Body of pancreas (tissue), 4 donors: ENCODE data around the gene CRACDL.

ENCODE experiments used
- POLR2A ChIP-seq, 3 donors: fragments of 450-650 bp; IDR thresholded peaks; one replicate each; pipeline ENCODE4 v1.6.1; 2016; ENCODE audit warnings: antibody characterized with exemption in 3 of 3, mild to moderate bottlenecking in 2 of 3
- TF ChIP-seq, protein P1 (sequence below), 7 experiments: fragments of 450-650 bp in 4 of 7; fragments of 200-600 bp in 3 of 7; sonication (generic) in 3 of 7; IDR thresholded peaks; one replicate each; pipeline ENCODE4 v1.5.1; 2016 to 2019; ENCODE audit warnings: antibody characterized with exemption in 7 of 7

DNA sequence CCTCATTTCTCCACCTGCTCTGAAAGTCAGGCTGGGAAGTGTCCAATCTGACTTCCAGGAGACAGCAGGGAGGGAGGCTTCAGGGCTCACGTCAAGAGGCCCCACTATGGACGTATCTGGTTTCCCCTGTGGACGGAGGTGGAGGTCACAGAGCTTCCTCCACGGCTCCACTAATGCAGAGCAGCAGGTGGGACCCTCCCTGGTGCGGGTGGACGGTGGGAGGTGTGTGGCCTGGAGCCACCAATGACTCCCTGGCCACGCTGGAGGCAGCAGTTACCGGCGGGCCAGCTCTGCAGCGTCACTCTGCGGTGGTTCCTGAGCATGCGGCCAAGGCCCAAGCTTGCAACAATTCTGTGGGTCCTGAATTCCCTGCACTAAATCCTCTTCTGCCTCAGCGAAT is 9.0 kb downstream of the CRACDL start:
- TF ChIP-seq, protein P1, sequence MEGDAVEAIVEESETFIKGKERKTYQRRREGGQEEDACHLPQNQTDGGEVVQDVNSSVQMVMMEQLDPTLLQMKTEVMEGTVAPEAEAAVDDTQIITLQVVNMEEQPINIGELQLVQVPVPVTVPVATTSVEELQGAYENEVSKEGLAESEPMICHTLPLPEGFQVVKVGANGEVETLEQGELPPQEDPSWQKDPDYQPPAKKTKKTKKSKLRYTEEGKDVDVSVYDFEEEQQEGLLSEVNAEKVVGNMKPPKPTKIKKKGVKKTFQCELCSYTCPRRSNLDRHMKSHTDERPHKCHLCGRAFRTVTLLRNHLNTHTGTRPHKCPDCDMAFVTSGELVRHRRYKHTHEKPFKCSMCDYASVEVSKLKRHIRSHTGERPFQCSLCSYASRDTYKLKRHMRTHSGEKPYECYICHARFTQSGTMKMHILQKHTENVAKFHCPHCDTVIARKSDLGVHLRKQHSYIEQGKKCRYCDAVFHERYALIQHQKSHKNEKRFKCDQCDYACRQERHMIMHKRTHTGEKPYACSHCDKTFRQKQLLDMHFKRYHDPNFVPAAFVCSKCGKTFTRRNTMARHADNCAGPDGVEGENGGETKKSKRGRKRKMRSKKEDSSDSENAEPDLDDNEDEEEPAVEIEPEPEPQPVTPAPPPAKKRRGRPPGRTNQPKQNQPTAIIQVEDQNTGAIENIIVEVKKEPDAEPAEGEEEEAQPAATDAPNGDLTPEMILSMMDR (IDR thresholded peaks at IDR 0.05), result no peak
- TF ChIP-seq POLR2A (IDR thresholded peaks at IDR 0.05), result no peak
